Measurements from ENCODE around the gene RGS14. TPM values are rescaled to one million over a fixed set of nuclear protein-coding genes. Genes with fewer than 3 reads are reported as not detected.

The RGS14 gene
- total RNA-seq, 1 donor from 2014 or later, result 4.5 TPM

DNA sequence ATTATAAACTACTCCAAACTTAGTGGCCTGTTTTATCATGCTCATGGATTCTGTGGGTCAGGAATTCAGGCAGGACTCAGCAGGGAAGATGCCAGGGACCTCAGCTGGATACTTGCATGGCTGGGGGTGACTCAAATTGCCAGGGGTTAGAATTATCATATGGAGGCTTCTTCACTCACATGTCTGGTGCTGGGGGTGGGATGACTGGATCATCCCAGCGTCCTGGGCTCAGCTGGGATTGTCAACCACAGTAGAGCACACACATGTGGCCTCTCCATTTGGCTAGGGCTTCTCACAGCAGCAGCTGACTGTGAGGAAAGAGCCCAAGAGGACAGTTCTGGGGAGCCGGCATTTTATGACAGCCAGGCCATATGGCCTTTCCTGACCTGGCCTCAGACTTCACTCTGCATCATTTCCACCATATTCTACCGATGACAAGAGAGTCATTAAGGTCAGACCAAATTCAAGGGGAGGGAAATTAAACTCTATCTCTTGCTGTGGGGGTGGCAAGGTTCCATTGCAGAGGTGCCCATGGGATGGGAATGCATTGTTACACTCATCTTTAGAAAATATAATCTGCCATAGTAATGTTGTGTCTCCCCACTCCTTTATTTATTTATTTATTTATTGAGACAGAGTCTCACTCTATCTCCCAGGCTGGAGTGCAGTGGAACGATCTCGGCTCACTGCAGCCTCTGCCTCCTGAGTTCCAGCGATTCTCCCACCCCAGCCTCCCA is 63.5 kb downstream of the RGS14 start:
- no peak for DNase-seq (ENCODE audit: low spot score in 2 of 2)
- intact Hi-C loops (cut with DNase I), result loop anchor here (10.0 kb wide), 1 partner anchor 784 kb away; the partner anchor contains the start of gene HNRNPAB
- TF ChIP-seq, protein P1, sequence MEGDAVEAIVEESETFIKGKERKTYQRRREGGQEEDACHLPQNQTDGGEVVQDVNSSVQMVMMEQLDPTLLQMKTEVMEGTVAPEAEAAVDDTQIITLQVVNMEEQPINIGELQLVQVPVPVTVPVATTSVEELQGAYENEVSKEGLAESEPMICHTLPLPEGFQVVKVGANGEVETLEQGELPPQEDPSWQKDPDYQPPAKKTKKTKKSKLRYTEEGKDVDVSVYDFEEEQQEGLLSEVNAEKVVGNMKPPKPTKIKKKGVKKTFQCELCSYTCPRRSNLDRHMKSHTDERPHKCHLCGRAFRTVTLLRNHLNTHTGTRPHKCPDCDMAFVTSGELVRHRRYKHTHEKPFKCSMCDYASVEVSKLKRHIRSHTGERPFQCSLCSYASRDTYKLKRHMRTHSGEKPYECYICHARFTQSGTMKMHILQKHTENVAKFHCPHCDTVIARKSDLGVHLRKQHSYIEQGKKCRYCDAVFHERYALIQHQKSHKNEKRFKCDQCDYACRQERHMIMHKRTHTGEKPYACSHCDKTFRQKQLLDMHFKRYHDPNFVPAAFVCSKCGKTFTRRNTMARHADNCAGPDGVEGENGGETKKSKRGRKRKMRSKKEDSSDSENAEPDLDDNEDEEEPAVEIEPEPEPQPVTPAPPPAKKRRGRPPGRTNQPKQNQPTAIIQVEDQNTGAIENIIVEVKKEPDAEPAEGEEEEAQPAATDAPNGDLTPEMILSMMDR (IDR thresholded peaks at IDR 0.05), result no peak

More for the DNA sequence above, 63.5 kb downstream of the RGS14 start:
- Histone ChIP-seq H3K9me3 (no peaks in the 10 kb centered on the region), H3K27ac (no peak overlapping the region), H3K4me3 (no peak overlapping the region), H3K4me1 (peaks cover 3 to 5% of the 10 kb centered on the region in 2 donors), H3K36me3 (no peaks in the 10 kb centered on the region), H3K27me3 (no peaks in the 10 kb centered on the region)

Other genes with a start within 250 kb of the RGS14 start
- gene NSD1, start 224.2 kb upstream of the RGS14 start, total RNA-seq, result 22.7 TPM
- gene RAB24, start 54.2 kb upstream of the RGS14 start, total RNA-seq, result 68.8 TPM
- gene PRELID1, start 54.1 kb upstream of the RGS14 start, total RNA-seq, result 376 TPM
- 13.5 TPM for gene MXD3, start 46.0 kb upstream of the RGS14 start, total RNA-seq
- gene LMAN2, start 6.3 kb upstream of the RGS14 start, total RNA-seq, result 229 TPM
- not detected for gene SLC34A1, start 26.5 kb downstream of the RGS14 start, total RNA-seq
- gene PFN3, start 42.7 kb downstream of the RGS14 start, total RNA-seq, result not detected
- not detected for gene F12, start 51.6 kb downstream of the RGS14 start, total RNA-seq
- gene GRK6, start 68.8 kb downstream of the RGS14 start, total RNA-seq, result 20.6 TPM
- gene PRR7, start 88.9 kb downstream of the RGS14 start, total RNA-seq, result 18.1 TPM
- 151 TPM for gene DBN1, start 115.7 kb downstream of the RGS14 start, total RNA-seq
- gene PDLIM7, start 139.7 kb downstream of the RGS14 start, total RNA-seq, result 1,082 TPM
- gene DOK3, start 151.9 kb downstream of the RGS14 start, total RNA-seq, result 0.32 TPM
- 117 TPM for gene DDX41, start 159.0 kb downstream of the RGS14 start, total RNA-seq
- 116 TPM for gene FAM193B, start 196.6 kb downstream of the RGS14 start, total RNA-seq
- 113 TPM for gene TMED9, start 234.3 kb downstream of the RGS14 start, total RNA-seq
- 25.7 TPM for gene B4GALT7, start 242.2 kb downstream of the RGS14 start, total RNA-seq